WTC11 (cell line): ENCODE measurements around the gene CCDC183.

ENCODE experiments used
- CREB1 ChIP-seq: sonication (generic); formaldehyde crosslinking; IDR thresholded peaks from 2 replicates; pipeline ENCODE4 v1.8.0; 2023; ENCODE audit warnings: mild to moderate bottlenecking, missing genetic modification reagents
- IRF1 ChIP-seq: sonication (generic); formaldehyde crosslinking; IDR thresholded peaks from 2 replicates; pipeline ENCODE4 v1.8.0; 2023; ENCODE audit warnings: missing genetic modification reagents
- SP1 ChIP-seq: sonication (generic); formaldehyde crosslinking; conservative IDR thresholded peaks from 2 replicates; pipeline ENCODE4 v1.8.1; 2022; ENCODE audit warnings: missing genetic modification reagents
- TF ChIP-seq, protein P1 (sequence below): fragments of 200-600 bp; IDR thresholded peaks from 2 replicates; pipeline ENCODE4 v1.8.0; 2022; ENCODE audit warnings: antibody characterized with exemption
- TF ChIP-seq, protein P2 (sequence below): sonication (generic); formaldehyde crosslinking; IDR thresholded peaks from 2 replicates; pipeline ENCODE4 v1.8.0; 2022; ENCODE audit warnings: mild to moderate bottlenecking, missing genetic modification reagents
- TF ChIP-seq, protein P3 (sequence below): sonication (generic); formaldehyde crosslinking; conservative IDR thresholded peaks from 2 replicates; pipeline ENCODE4 v1.8.1; 2022; ENCODE audit warnings: mild to moderate bottlenecking, missing genetic modification reagents

DNA sequence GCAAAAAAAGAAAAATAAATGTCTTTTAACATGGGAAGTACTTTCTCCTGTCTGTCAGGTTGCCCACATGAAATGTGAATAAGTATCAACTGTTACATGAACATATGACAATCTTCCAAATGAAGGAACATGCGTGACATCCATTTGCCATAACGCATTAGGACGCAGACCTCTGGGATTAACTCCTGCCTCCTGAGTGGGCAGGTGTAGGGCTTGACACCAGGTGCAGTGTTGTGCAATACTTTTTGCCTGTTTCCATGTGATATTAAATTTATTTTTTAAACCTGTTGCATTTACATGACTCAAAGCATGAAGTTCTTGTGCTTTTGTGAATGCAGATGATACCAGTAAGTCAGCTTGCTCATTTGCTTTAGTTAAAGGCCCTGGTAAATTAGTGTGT is 13.7 kb upstream of the CCDC183 start:
- TF ChIP-seq, protein P1, sequence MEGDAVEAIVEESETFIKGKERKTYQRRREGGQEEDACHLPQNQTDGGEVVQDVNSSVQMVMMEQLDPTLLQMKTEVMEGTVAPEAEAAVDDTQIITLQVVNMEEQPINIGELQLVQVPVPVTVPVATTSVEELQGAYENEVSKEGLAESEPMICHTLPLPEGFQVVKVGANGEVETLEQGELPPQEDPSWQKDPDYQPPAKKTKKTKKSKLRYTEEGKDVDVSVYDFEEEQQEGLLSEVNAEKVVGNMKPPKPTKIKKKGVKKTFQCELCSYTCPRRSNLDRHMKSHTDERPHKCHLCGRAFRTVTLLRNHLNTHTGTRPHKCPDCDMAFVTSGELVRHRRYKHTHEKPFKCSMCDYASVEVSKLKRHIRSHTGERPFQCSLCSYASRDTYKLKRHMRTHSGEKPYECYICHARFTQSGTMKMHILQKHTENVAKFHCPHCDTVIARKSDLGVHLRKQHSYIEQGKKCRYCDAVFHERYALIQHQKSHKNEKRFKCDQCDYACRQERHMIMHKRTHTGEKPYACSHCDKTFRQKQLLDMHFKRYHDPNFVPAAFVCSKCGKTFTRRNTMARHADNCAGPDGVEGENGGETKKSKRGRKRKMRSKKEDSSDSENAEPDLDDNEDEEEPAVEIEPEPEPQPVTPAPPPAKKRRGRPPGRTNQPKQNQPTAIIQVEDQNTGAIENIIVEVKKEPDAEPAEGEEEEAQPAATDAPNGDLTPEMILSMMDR: no peak
- TF ChIP-seq, protein P2, sequence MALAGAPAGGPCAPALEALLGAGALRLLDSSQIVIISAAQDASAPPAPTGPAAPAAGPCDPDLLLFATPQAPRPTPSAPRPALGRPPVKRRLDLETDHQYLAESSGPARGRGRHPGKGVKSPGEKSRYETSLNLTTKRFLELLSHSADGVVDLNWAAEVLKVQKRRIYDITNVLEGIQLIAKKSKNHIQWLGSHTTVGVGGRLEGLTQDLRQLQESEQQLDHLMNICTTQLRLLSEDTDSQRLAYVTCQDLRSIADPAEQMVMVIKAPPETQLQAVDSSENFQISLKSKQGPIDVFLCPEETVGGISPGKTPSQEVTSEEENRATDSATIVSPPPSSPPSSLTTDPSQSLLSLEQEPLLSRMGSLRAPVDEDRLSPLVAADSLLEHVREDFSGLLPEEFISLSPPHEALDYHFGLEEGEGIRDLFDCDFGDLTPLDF (CRISPR knock-in tag): no peak
- no peak for TF ChIP-seq IRF1
- TF ChIP-seq, protein P3, sequence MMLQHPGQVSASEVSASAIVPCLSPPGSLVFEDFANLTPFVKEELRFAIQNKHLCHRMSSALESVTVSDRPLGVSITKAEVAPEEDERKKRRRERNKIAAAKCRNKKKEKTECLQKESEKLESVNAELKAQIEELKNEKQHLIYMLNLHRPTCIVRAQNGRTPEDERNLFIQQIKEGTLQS (CRISPR knock-in tag): no peak
- no peak for TF ChIP-seq SP1
- no peak for TF ChIP-seq CREB1
